SHP77 treated with DMSO at 0.1 percent for 48 hours (cell line): ENCODE measurements around the gene ALDH5A1.

Experiments
- DNase-seq: peaks from one replicate; lab custom pipeline; 2025; lab: John Stamatoyannopoulos, UW

ALDH5A1 gene

DNA sequence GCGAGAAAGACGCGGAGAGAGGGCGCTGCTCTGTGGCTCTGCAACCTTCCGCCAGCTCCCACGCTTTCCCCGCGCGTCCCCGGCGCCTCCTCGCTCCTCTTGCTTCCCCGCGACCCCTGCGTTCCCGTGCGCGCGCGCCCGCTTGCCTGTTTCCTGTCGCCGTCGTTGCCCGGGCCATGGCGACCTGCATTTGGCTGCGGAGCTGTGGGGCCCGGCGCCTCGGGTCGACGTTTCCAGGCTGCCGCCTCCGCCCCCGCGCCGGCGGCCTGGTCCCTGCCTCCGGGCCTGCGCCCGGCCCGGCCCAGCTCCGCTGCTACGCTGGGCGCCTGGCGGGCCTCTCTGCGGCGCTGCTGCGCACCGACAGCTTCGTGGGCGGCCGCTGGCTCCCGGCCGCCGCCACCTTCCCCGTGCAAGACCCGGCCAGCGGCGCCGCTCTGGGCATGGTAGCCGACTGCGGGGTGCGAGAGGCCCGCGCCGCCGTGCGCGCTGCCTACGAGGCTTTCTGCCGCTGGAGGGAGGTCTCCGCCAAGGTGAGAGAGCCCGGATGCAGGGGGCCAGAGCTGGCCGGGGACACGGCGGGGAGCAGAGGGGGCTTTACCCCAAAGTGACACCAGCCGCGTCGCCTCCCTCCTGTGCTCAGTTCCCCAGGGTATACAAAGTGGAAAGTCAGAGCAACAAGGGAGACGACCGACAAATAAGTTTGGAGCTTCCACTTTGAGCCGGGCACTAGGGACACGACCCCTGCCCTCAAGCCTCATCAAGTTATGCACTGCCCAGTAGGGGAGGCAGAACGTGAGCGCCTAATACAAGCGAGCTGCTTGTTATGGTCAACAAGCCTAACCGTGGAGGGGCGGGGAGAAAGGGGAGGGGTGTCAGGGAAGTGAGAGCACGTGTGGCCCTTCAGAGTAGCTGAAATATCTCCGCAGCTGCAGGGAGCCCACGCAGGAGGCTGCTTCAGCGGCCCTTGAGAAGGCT is at the start of gene ALDH5A1:
TSS of gene ALDH5A1 (plus strand) at position 149 of the 975 bp plus-strand sequence. CDS start at position 177, 28 bp downstream.
- peak; percentile 40 for DNase-seq

DNA sequence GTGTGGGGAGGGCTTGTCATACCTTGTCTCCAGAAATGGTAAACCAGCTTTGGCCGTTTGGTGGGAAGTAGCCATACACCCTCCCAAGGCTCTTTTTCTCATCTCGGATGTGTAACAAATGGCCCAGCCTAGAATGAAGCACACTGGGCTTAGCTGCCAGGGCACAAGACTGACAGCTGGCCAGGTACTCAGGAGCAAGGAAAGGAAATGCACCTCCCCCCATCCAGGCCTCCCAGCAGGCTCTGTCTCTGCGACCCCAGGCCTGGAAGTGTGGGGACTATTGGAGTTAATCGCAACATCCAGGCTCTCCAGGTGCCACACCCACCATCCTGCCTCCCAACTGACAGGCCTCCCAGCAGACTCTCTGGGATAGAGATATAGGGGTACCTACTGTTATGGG is 49.1 kb upstream of the ALDH5A1 start:
- DNase-seq = no peak

DNA sequence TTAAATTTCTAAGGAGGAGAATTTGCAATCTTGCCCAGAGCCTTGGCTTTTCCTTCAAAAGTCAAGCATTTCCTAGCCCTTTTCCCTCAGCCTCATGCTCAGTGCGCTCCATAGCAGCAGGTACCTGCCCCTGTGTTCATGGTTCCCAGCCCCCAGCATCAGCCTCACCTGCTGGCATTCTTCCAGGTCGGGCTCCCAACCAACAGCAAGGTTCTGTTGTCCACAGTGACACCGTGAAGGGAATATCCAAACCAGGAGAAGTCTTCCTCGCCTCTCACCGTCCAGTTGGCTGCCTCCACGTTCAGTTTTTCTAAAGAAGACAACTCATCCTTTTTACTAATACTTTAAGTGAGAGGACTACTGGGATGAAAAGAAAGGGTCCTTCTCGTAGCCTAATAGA is 48.1 kb upstream of the ALDH5A1 start:
- DNase-seq = no peak

DNA sequence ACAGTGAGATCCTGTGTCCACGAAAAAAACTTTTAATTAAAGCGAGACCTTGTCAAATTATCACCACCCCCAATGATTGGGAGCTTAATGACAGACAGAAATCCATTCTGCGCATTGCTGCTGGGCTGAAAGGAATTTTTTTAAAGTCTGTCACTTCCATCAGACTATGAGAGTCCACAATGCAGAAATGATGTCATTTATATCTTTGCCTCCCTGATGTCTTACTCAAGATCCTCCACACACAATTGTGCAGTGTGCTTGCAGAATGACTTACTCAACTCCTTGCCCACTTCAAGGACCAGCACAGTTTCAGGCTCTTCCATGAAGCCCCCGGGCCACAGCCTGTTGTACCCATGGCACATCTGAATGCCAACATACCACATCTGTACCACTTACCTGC is 46.4 kb upstream of the ALDH5A1 start:
- DNase-seq = no peak

DNA sequence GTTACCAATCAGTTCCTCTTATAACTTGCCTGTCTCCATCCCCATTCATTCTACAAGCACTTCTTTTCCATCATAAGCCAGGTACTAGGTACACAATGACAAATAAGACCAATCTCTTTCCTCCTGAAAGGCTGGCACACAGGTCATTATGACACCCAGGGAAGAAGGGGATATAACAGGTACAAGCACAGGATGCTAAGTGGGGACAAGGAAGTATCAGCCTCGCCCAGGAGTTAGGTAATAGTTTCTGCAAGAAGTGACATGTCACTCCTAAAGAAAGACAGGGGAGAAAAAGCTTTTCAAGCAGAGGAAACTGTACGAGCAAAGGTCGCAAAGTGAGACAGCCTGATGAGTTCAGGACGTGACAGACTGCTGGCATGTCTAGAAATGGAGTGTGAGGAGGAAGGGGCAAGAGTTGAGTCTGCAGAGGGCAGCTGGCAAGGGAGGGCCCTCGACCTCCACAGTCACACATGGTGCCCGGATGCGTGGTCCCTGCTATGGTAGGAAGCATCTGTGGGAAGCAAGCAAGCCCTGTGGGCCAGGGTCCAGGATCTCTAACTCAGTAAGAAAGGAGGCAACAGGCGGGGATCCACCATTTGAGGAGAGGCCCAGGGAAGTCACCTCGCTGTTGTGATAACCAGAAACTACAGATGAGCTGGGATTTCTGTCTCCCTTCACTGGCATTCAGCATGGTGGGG is 45.8 kb upstream of the ALDH5A1 start:
- no peak for DNase-seq

DNA sequence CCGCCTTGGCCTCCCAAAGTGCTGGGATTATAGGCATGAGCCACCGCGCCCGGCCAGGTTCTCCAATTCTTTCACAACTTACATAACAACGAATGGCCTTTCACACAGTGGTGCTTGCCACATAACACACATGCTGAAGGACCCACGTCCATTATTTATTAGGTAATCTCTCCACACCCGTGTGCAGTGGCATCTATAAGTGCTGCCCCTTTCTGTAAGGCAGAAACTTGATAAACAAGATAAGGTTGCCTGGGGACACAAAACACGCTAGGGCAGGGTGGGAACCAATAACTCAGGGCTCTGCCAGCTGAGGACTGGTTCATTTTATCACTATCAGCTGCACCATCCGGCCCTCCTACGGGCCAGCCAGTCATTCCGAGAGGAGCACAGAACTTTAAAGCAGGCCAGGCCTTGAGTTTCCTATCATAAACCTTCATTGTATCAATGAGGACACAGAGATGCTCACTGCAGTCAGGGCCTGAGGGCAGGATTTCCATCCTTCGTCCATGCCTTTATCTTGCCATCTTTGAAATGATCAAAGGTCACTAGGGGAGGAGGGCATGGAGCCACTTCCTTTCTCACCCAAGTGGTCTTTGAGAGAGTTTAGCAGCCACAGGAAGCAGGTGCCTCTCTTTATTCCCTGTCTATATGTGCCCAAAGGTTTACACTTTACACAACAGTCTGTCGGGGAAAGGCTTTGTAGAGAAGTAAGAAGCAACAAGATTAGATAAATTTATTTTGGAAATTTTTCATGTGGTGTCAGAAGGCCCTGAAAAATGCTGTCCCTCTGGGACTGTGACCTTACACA is 43.0 kb upstream of the ALDH5A1 start:
- DNase-seq = no peak

DNA sequence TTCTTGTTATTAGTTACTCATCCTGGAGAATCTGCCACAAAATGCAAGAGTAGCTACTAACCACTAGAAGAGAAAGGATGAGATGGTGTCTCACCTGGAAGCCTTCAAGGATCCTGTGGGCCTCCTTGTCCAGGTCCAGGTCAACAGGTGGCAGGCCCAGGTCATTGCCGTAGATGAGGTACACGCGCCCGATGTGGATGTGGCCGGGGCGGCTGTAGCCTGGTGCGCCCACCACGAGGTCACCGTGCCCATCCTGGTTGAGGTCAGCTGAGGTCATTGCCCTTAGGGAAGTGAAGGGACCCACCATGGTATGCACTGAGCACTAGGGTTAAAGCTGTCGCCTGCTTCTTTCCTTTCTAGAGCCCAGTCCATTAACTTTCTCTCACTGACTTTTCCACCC is 40.8 kb upstream of the ALDH5A1 start:
- no peak for DNase-seq

DNA sequence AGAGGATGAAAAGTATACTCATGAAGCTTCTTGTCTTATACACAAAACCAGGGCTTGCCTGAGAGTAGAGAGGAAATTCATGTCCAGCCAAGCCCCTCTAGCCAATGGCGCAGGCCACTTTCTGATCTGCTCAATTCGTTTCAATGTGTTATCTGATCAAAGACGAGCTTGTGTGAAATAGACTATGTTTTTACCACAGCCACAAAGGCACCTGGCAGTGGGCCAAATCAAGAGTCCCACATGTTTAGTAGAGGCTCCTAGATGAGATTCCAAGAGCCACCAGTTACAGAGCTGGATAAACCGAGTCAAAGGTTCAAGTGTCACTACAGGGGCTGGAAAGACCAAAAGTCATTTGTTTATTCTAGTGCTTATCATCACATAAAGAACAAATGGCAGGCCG is 40.3 kb upstream of the ALDH5A1 start:
- DNase-seq = no peak

DNA sequence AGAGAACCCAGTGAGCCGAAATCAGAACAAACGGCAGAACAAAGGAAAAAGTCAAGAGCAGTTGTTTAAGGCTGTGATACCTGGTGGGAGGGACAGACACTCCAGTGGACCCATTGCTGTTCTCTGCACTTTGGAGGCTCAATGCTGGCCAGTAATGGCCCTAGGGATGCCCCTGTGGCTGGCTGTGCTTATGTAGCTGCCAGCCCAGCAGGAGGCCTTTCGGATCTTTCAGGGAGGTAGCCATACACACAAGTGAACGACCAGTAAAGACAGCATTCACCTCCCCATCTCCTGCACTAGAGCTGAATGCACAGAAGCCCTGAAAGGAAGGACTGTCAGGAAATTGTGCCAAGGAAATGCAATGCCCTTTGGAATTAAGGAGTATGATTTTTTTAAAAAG is 39.7 kb upstream of the ALDH5A1 start:
- DNase-seq = no peak

DNA sequence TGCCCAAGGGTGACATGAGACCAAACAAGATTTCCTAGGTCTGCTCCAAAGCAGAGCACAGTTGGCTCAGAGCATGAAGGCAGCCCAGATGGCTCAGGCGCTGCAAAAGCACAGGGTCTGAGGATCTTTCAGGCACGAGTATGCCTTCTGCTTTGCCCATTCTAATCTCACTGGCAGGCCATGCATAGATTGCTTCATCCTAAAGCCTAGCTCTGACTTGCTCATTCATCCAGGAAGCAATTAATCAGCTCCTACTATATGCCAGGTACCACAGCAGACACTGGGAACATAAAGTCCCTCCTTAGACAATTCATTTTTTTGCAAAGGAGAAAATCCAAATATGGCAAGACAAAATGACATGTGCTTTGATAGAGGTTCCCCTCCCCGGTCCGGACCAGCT is 36.6 kb upstream of the ALDH5A1 start:
- DNase-seq = no peak

DNA sequence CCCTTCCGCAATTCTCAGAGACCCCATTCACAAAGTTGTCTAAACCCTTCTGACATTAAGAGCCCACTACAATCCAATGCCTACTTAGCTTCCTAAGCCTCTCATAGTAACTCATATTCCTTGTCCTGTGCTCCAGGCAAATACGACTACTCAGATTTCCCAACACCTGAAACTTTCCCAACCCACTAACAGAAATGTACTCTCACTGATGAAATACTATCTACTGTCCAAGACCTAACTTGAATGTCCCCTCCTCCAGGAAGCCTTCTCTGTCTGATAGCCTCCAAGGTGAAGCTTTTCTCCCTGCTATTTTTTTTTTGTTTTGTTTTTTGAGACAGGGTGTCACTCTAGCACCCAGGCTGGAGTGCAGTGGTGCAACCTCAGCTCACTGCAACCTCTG is 35.8 kb upstream of the ALDH5A1 start:
- DNase-seq = no peak

DNA sequence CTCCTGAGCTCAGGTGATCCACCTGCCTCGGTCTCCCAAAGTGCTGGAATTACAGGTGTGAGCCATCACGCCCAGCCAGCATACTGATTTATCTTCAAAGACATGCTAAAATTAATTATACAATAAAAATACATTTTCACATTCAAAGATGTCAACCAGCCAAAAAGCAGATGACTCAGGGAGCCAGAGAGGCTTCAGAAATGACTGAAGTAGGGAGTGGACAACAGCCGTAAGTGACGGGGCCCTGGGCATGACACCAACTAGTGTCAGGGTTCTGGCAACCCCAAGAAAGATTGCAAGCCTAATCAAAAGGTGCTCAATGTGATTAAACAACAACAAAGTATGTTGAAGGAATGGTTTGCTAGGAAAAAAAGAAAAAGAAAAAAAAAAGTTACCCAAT is 33.8 kb upstream of the ALDH5A1 start:
- no peak for DNase-seq

DNA sequence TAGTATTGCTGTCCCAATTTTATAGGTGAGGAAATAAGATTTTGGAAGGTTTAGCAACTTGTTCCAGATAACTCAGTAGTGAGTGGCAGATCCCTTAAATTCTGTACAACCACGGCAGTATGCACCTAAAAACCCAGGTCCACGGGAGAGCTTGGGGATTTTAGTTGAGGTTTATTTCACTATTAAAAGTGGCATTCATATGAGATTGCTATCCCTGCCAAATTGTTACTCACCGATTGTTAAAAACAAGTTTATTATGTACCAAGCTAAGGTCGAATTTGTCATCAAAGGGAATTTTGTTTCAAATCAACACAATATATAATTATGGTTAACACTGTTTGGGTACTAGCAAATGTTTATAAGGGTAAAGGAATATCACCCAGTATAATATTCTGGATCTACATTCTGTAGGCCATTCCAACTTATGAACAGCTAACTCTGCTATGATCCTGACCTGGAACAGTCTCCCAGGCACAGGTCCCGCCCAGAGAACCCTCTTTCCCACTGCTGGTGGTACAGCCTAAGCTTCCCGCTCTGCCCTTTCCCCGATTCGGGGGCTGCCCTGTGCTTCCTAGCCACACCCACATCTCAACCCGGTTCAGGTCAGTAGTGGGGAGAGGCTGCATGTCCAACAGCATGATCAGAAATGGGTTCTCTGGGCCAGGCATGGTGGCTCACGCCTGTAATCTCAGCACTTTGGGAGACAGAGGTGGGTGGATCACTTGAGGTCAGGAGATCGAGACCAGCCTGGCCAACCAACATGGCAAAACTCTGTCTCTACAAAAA is 30.3 kb upstream of the ALDH5A1 start:
- no peak for DNase-seq

DNA sequence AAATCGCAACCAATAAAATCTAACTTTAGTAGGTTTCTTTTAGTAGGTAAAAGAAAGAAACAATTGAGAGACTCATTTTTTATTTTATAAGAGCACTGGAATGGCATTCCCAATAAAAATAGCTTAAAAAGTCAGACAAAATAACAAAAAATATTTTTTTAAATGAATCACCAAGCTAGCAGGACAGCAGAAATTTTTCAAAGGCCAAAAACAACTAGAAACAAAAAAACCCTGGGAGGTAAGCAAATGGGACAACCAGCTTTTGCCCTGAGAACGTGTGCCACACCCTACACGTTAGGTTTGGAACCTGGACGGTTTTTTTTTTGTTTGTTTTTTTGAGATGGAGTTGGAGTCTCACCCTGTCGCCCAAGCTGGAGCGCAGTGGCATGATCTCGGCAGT is 25.0 kb upstream of the ALDH5A1 start:
- DNase-seq = no peak

DNA sequence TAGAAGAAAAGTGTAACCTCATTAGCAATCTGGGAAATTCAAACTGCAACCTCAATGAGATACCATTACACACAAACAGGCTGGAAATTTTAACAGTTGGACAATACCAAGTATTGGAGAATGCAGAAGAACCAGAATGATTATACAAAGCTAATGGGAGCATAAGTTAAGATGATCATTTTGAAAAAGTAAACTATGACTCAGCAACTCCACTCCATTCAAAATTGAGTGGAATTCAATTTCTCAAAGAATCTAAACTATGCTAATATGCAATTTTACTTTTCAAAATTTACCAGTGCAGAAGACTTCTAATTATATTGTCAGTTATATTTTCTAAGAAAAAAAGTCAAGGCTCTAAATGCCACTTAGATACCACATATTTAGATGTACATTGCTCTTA is 22.6 kb upstream of the ALDH5A1 start:
- DNase-seq = no peak

DNA sequence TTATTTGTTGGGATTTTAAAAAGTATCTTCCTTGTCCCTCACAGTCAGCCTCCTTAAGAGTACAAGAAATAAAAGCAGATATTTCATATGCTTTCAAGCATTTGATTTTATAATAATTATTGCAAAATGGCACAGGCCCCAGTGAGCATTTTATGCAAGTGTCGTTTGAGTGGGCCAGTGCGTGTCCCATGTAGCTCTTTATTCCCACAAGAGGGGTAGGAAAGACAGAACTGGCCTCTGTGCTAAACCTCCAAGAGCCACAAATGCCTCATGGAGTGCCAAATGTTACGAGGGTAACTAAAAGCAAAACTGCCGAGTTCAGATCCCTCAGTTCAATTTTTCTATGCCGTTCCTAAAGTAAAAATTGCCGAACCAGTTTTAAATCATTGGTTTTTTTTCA is 18.1 kb upstream of the ALDH5A1 start:
- DNase-seq = no peak

DNA sequence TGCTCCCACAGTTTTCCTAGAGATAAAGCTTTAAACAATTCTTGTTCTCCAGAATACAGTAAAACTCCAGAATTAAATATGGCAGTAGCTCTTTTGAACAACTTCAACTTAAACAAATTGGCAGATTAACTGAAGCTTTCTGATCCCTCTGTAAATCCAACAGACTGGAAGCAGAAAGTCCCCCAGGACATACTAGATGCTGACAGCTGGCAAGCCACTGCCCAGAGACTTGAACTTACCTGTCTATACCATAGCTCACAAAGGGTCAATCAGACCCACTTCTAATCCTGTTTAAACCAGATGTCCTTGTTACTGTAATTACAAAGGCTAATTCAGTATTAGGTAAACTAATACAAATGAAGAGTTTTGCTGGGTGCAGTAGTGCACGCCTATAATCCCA is 17.7 kb upstream of the ALDH5A1 start:
- DNase-seq = no peak

DNA sequence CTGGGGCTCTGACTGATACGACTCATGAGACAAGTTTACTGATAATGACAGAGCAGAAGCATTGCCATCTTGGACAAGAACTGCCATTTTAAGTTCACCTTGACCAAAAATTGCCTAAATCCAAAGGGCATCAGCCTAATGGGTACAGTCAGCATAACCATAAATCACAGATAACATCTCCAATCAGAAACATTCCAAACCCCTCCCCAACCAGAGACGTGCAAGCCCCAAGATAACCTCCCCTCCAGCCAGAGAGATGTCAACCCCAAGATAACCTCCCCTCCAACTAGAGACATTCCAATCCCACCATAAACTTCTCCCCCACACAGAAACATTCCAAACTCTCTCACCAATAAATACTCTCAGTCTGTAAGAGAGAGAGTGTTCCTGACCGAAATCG is 15.9 kb upstream of the ALDH5A1 start:
- DNase-seq = no peak

DNA sequence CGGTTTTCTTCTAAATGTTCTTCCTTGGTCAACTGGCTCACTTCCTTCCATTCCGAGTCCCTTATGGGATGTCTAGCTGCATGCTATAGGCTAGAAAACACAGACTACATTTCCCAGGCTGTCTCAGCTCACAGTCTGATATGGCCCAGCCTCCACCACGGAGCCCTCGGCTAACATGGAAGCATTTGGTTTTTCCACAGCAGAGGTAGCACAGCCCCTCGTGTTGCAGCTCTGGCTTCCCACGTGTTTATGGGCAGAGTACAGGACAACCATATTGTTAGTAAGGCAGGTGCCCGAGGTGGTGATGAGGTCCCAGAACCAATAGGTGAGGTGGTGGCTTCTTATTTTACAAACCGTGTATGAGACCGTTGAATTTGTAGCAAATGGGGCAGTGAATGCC is 14.1 kb upstream of the ALDH5A1 start:
- no peak for DNase-seq

DNA sequence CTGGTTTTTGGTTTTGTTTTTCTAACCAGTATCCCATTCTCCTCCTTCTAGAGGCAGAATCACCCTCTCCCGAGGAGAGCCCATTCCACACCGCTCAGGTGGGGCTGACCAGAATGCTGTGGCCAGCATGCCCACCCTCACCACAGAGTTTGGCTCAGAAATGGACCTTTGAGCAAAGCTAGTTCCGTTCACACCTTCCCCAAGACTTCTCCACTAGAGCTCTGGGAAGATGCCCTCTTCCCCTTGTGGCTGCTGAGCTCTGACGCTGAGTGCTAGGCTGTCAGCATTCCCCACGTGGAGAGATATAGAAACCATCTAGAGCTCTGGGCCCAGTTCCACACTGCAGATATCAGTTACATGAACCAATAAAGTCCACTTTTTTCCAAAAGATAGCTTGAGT is 13.3 kb upstream of the ALDH5A1 start:
- no peak for DNase-seq

DNA sequence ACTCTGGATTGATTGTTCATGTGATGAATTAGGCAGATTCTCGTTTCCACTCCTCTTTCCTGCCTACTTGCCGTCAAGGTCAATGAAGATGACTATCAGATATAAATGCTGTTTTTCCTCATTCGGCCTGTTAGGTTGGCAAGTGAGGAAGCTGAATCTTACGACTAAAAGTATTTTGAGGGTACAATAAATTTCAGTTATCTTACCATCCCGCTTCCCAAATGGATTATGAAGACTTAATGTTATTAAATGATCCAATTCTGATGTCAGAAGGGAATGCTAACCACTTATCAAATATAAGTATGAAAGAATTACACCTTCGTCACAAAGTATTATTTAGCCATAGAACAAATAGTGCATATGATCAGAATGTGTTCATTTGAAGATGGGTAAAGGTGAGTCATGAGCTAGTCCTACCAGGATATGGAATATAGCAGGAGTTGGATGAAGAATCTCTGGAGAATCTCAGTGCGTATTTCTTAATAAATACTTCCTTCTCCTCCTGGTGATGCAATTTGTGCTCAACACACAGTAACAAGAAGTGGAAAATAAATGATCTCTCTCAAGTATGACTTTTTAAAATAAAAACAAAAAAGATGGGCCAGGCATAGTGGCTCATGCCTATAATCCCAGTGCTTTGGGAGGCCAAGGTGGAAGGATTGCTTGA is 10.0 kb upstream of the ALDH5A1 start:
- no peak for DNase-seq
